Endothelial cell of umbilical vein (primary cell): ENCODE results near the gene CPOX. TPM values are rescaled to one million over a fixed set of nuclear protein-coding genes. Genes with fewer than 3 reads are reported as not detected.
"Not testable (repeated sequence)": the region's sequence is repeated elsewhere in the genome, so short reads cannot be mapped to it uniquely, and the experiment has no call there.

Experiments
- BruUV-seq: library from RNA; stranded (reverse); fragments of 400-500 nt; replicated peaks from 2 replicates; lab custom pipeline; 2021; lab: Mats Ljungman, UMichigan
- CTCF ChIA-PET: fragments of 300-600, 350-600 bp; sonication (Branson Sonifier 250); formaldehyde crosslinking; loops from one replicate; lab custom pipeline; 2021; ENCODE audit warnings: antibody characterized with exemption, inconsistent platforms; lab: Charles Lee
- POLR2A ChIA-PET: fragments of 300-600, 350-600 bp; sonication (Branson Sonifier 250); formaldehyde crosslinking; loops from one replicate; lab custom pipeline; 2021; ENCODE audit warnings: antibody characterized with exemption, inconsistent platforms; lab: Charles Lee
- DNase-seq: peaks from one replicate; pipeline ENCODE4 v3.0.0-alpha.2; 2011; ENCODE audit warnings: low read depth, low spot score
- FAIRE-seq: peaks from 2 replicates; lab custom pipeline; 2011; peaks lifted over from hg19 to GRCh38; lab: Jason Lieb, UNC
- H2AFZ ChIP-seq: 2 replicates; pipeline ENCODE4 v1.6.0; 2012; ENCODE audit warnings: low read depth, low read length, control low read depth, inconsistent platforms
- H3K27ac ChIP-seq: 2 replicates; pipeline ENCODE4 v1.5.1; 2011; ENCODE audit warnings: low read depth, mild to moderate bottlenecking, control low read depth, low read length, moderate library complexity; ENCODE audit not compliant: insufficient read depth
- H3K27me3 ChIP-seq, 2 experiments: 2 replicates each; pipeline versions ENCODE4 v1.6.0 to v1.6.1; 2011; ENCODE audit warnings: low read length in 2 of 2, mixed read lengths in 1 of 2; ENCODE audit not compliant: control insufficient read depth in 2 of 2, insufficient read depth in 2 of 2
- H3K36me3 ChIP-seq, 2 experiments: 2 replicates in 1 of 2; 3 replicates in 1 of 2; pipeline ENCODE4 v1.5.1; 2011; ENCODE audit warnings: low read length in 2 of 2, mild to moderate bottlenecking in 1 of 2, moderate library complexity in 1 of 2; ENCODE audit not compliant: control insufficient read depth in 2 of 2, insufficient read depth in 2 of 2; ENCODE audit errors: extremely low read depth in 1 of 2
- H3K4me1 ChIP-seq: 3 replicates; pipeline ENCODE4 v1.5.1; 2011; ENCODE audit warnings: mild to moderate bottlenecking, low read length; ENCODE audit not compliant: control insufficient read depth, insufficient read depth; ENCODE audit errors: extremely low read depth
- H3K4me2 ChIP-seq: 2 replicates; pipeline ENCODE4 v1.6.1; 2011; ENCODE audit warnings: low read length, control low read depth, mixed read lengths; ENCODE audit not compliant: insufficient read depth
- H3K4me3 ChIP-seq, 3 experiments: fragments of 200-600 bp in 1 of 3; sonication (generic), shearing (Covaris generic) in 1 of 3; replicated peaks in 1 of 3; 2 replicates each; pipeline ENCODE4 v1.5.1; 2011 to 2016; ENCODE audit warnings: control low read depth in 3 of 3, low read length in 3 of 3, mild to moderate bottlenecking in 2 of 3, inconsistent platforms in 1 of 3, low read depth in 1 of 3, moderate library complexity in 1 of 3; ENCODE audit not compliant: insufficient read depth in 1 of 3
- H3K79me2 ChIP-seq: 2 replicates; pipeline ENCODE4 v1.6.0; 2012; ENCODE audit warnings: low read length, inconsistent platforms; ENCODE audit not compliant: control insufficient read depth, insufficient read depth
- H3K9ac ChIP-seq: replicated peaks from 2 replicates; pipeline ENCODE3; 2011; ENCODE audit warnings: low read length, control low read depth; ENCODE audit not compliant: insufficient read depth; ENCODE audit errors: extremely low read depth
- H3K9me1 ChIP-seq: replicated peaks from 3 replicates; pipeline ENCODE4 v1.6.0; 2011; ENCODE audit warnings: mild to moderate bottlenecking, low read length; ENCODE audit not compliant: control insufficient read depth, insufficient read depth; ENCODE audit errors: extremely low read depth
- H3K9me3 ChIP-seq: replicated peaks from 2 replicates; pipeline ENCODE4 v1.5.1; 2012; ENCODE audit warnings: low read length, inconsistent platforms; ENCODE audit not compliant: control insufficient read depth, insufficient read depth
- H4K20me1 ChIP-seq: replicated peaks from 2 replicates; pipeline ENCODE3; 2011; ENCODE audit warnings: mild to moderate bottlenecking, low read length; ENCODE audit not compliant: control insufficient read depth, insufficient read depth; ENCODE audit errors: extremely low read depth
- EZH2 ChIP-seq: IDR thresholded peaks from 2 replicates; pipeline ENCODE4 v1.6.1; 2012; ENCODE audit warnings: borderline replicate concordance, low read depth, mild to moderate bottlenecking, moderate library complexity, low read length, inconsistent platforms; ENCODE audit not compliant: severe bottlenecking
- FOS ChIP-seq: IDR thresholded peaks from 2 replicates; pipeline ENCODE4 v1.6.1; 2011; ENCODE audit warnings: mild to moderate bottlenecking, low read length, moderate library complexity, borderline replicate concordance; ENCODE audit not compliant: insufficient read depth
- GATA2 ChIP-seq: IDR thresholded peaks from 2 replicates; pipeline ENCODE4 v1.7.0; 2011; ENCODE audit warnings: low read depth, mild to moderate bottlenecking, moderate library complexity, mixed read lengths, low read length; ENCODE audit not compliant: insufficient read length, insufficient read depth
- JUN ChIP-seq: IDR thresholded peaks from 2 replicates; pipeline ENCODE4 v1.6.1; 2011; ENCODE audit warnings: borderline replicate concordance, low read depth; ENCODE audit not compliant: insufficient read length, insufficient read depth
- MYC ChIP-seq: IDR thresholded peaks from one replicate; pipeline ENCODE4 v1.6.1; 2011; ENCODE audit warnings: mild to moderate bottlenecking, low read depth, low read length
- POLR2A ChIP-seq: IDR thresholded peaks from 2 replicates; pipeline ENCODE4 v1.6.1; 2012; ENCODE audit warnings: low read depth, mild to moderate bottlenecking, control low read depth, low read length
- POLR2AphosphoS5 ChIP-seq: IDR thresholded peaks from 2 replicates; pipeline ENCODE4 v1.6.1; 2012; ENCODE audit warnings: low read depth, mild to moderate bottlenecking, control low read depth, low read length, moderate library complexity; ENCODE audit not compliant: insufficient read depth
- dilution Hi-C: fragments of 300-500 bp; cut with MboI; formaldehyde crosslinking; loops from one replicate; pipeline ENCODE4 v1.15.0; 2019; ENCODE audit warnings: low sequenced_read_pairs; ENCODE audit not compliant: extremely low pct_ligation_motif_present
- intact Hi-C: fragments of 100-400 bp; cut with micrococcal nuclease; formaldehyde crosslinking; loops from one replicate; pipeline ENCODE4 v1.10.0; 2022
- polyA plus RNA-seq, 4 experiments: library from polyadenylated mRNA; depleted of rRNA in 3 of 4; stranded (reverse) in 3 of 4; unstranded in 1 of 4; fragments of >200 nt; gene quantifications; 2 replicates each; pipeline versions ENCODE4 v1.2.1 to v1.2.3, GENCODE V29; 2011 to 2012; ENCODE audit warnings: missing spikeins in 1 of 4
- total RNA-seq: library from RNA; stranded (reverse); gene quantifications from 2 replicates; pipeline ENCODE4 v1.2.3, GENCODE V29; 2021
- TF ChIP-seq, protein P1 (sequence below): IDR thresholded peaks from 2 replicates; pipeline ENCODE4 v1.6.1; 2011; ENCODE audit not compliant: insufficient read depth, insufficient read length
- TF ChIP-seq, protein P2 (sequence below), 2 donors: IDR thresholded peaks; 1 replicate in 1 of 2; 2 replicates in 1 of 2; pipeline ENCODE4 v1.5.1; 2011; ENCODE audit warnings: low read length in 2 of 2, mild to moderate bottlenecking in 2 of 2, moderate library complexity in 2 of 2, control low read depth in 1 of 2, inconsistent platforms in 1 of 2, low read depth in 1 of 2; ENCODE audit not compliant: insufficient read depth in 1 of 2; ENCODE audit errors: extremely low read depth in 1 of 2

The CPOX gene
- total and polyA plus RNA-seq, 2 donors (not counting 3 experiments of a cell fraction or from before 2014, with no cell fraction given), result 12.3 to 24.5 TPM

DNA sequence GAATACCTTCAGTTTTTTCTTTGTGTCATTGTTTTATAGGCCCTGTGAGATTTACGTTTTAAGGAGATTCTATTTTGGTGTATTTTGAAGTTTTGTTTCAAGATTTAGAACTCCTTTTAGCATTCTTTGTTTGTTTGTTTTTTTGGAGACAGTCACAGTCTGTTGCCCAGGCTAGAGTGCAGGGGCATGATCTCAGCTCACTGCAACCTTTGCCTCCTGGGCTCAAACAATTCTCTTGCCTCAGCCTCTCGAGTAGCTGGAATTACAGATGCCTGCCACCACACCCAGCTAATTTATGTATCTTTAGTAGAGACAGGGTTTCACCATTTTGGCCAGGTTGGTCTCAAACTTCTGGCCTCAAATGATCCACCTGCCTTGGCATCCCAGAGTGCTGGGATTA lies 48.3 kb upstream of the CPOX start:
- POLR2A ChIA-PET, FAIRE-seq, dilution Hi-C loops, H3K27me3 ChIP-seq, H2AFZ ChIP-seq, DNase-seq, H3K9ac ChIP-seq, intact Hi-C loops, H4K20me1 ChIP-seq, H3K4me3 ChIP-seq, BruUV-seq, H3K27ac ChIP-seq, H3K36me3 ChIP-seq, H3K9me3 ChIP-seq, H3K79me2 ChIP-seq, H3K9me1 ChIP-seq, H3K4me1 ChIP-seq, H3K4me2 ChIP-seq: not testable (repeated sequence)
- CTCF ChIA-PET, result interaction anchor here (0.6 to 1.2 kb wide), 3 partner anchors 29 to 39 kb away, joined by 3 read pairs; no protein-coding TSS in a partner anchor

DNA sequence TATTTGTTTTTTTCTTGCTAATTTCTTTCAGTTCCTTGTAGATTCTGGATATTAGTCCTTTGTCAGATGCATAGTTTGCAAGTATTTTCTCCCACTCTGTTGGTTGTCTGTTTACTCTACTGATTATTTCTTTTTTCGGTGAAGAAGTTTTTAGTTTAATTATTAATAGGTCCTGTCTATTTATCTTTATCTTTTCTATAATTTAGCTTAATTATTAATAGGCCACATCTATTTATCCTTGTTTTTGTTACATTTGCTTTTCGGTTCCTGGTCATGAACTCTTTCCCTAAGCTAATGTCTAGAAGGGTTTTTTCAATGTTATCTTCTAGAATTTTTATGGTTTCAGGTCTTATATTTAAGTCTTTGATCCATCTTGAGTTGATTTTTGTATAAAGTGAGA lies 45.1 kb upstream of the CPOX start:
- POLR2A ChIA-PET, DNase-seq, H3K9me1 ChIP-seq, H2AFZ ChIP-seq, intact Hi-C loops, H3K4me3 ChIP-seq, H3K4me2 ChIP-seq, H3K27me3 ChIP-seq, H3K79me2 ChIP-seq, BruUV-seq, FAIRE-seq, H4K20me1 ChIP-seq, H3K27ac ChIP-seq, H3K4me1 ChIP-seq, CTCF ChIA-PET, dilution Hi-C loops, H3K36me3 ChIP-seq, H3K9me3 ChIP-seq, H3K9ac ChIP-seq: not testable (repeated sequence)

DNA sequence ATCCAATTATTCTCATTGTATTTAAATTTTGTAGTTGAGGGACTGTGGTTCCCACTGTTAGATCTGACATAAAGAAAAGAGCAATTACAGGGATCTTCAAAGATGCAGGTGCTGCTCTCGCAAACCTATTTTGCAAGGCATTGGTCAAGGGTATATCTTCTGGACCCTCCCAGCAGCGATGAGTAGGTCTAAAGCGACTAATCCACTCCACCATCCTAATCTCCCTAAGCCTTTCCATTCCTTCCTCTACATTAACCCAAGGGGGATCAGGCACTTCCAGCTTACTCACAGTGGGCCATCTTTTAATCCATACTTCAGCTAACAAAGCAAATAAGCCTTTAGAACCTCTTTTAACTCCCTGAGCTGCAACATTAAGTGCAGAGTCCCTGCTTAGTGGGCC lies 37.0 kb upstream of the CPOX start:
- dilution Hi-C loops, result no loop called here
- Histone ChIP-seq H3K9me3 (no peaks in the 10 kb centered on the region), H3K27me3 (peaks cover 0 to 4% of the 10 kb centered on the region in 2 experiments), H3K9ac (no peak overlapping the region), H3K79me2 (no peaks in the 10 kb centered on the region), H3K4me3 (no peak overlapping the region), H3K27ac (no peak overlapping the region), H3K9me1 (no peaks in the 10 kb centered on the region), H3K4me2 (no peak overlapping the region), H2AFZ (no peak overlapping the region), H4K20me1 (no peaks in the 10 kb centered on the region), H3K36me3 (no peaks in the 10 kb centered on the region), H3K4me1 (no peaks in the 10 kb centered on the region)
- no TSS peak for BruUV-seq
- FAIRE-seq, result no peak
- intact Hi-C loops, result no loop called here
- CTCF ChIA-PET, result interaction anchor here (1.5 kb wide), 1 partner anchor 17 kb away, joined by 3 read pairs; no protein-coding TSS in a partner anchor
- TF ChIP-seq, protein P1, sequence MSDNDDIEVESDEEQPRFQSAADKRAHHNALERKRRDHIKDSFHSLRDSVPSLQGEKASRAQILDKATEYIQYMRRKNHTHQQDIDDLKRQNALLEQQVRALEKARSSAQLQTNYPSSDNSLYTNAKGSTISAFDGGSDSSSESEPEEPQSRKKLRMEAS, result no peak
- TF ChIP-seq, protein P2, sequence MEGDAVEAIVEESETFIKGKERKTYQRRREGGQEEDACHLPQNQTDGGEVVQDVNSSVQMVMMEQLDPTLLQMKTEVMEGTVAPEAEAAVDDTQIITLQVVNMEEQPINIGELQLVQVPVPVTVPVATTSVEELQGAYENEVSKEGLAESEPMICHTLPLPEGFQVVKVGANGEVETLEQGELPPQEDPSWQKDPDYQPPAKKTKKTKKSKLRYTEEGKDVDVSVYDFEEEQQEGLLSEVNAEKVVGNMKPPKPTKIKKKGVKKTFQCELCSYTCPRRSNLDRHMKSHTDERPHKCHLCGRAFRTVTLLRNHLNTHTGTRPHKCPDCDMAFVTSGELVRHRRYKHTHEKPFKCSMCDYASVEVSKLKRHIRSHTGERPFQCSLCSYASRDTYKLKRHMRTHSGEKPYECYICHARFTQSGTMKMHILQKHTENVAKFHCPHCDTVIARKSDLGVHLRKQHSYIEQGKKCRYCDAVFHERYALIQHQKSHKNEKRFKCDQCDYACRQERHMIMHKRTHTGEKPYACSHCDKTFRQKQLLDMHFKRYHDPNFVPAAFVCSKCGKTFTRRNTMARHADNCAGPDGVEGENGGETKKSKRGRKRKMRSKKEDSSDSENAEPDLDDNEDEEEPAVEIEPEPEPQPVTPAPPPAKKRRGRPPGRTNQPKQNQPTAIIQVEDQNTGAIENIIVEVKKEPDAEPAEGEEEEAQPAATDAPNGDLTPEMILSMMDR (IDR thresholded peaks at IDR 0.05; ENCODE audit: extremely low read depth in 1 of 2, insufficient read depth in 1 of 2, low read depth in 1 of 2, low read length in 2 of 2), result no peak
- TF ChIP-seq MYC, result no peak
- TF ChIP-seq FOS, result no peak
- no peak for TF ChIP-seq POLR2AphosphoS5
- no peak for TF ChIP-seq EZH2
- TF ChIP-seq JUN, result no peak
- no peak for TF ChIP-seq POLR2A
- TF ChIP-seq GATA2, result no peak
- POLR2A ChIA-PET, result no interaction called here
- DNase-seq, result no peak
